NCI-H2227 treated with DMSO at 0.1 percent for 48 hours (cell line): ENCODE results near the gene GTF3C5.
"Not testable (repeated sequence)": the region's sequence is repeated elsewhere in the genome, so short reads cannot be mapped to it uniquely, and the experiment has no call there.

Experiments used
- DNase-seq: peaks from one replicate; lab custom pipeline; 2025; lab: John Stamatoyannopoulos, UW

GTF3C5 gene

GRCh38 chr9:133070985-133071384 lies 40.2 kb downstream of the GTF3C5 start:
- not testable (repeated sequence) for DNase-seq

GRCh38 chr9:133071484-133072150 lies 40.8 kb downstream of the GTF3C5 start:
- no peak for DNase-seq

GRCh38 chr9:133072210-133072609 lies 41.4 kb downstream of the GTF3C5 start:
- not testable (repeated sequence) for DNase-seq

DNA sequence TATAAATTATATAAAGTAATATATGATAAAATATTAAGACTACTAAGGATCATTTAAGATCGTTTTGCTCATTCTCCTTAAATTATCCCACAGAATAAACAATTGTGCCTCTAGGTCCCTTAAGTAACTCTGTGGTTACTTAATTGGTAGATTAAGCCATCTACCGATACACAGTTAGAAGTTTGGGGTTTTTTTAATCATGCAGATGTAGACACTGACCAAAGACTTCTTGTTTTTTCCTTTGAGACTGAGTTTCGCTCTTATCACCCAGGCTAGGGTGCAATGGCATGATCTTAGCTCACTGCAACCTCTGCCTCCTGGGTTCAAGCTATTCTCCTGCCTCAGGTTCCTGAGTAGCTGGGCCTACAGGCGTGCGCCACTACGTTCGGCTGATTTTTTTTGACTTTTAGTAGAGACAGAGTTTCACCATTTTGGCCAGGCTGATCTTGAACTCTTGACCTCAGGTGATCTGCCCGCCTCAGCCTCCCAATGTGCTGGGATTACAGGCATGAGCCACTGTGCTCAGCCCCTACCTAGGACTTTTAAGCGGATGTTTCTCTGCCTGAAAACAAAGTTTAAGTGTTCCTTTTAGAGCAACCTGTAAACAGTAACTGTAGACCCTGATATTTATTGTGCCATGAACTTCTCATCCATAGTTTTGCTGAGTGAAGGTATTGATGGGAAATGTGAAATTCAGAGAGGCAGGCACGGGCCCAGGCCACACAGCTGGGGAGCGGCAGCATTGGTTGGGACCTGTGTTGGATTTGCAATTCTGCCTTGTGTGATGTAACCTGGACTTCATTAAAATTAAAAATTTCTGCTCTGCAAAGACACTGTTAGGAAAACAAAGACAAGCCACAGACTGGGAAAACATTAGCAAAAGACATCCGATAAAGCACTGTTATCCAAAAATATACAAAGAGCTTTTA lies 42.6 kb downstream of the GTF3C5 start:
- no peak for DNase-seq

- no peak for DNase-seq
Observed at GRCh38 chr9:133074111-133074651, 43.4 kb downstream of the GTF3C5 start.

GRCh38 chr9:133075925-133076630 lies 45.3 kb downstream of the GTF3C5 start:
- DNase-seq, result no peak

- DNase-seq, result no peak
Observed at GRCh38 chr9:133076691-133077090, 45.9 kb downstream of the GTF3C5 start.

DNA sequence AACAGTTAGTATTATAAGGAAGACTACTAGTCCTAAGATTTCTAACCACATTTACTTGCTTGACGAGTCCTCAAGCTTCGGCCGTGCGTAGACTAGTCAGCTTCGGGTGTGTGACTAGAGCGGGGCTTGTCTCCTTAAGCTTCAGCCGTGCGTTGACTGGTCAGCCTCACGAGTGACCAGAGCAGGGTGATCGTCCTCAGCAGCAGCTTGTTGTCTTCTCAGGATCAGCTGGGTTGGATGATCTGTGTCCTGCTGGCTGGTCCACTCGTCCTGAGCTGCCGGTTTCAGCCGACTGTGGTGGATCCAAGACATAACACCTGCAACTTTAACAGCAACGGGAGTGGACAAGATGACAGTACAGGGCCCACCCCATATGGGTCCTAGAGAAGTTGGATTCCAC lies 47.7 kb downstream of the GTF3C5 start:
- DNase-seq, result no peak

- DNase-seq, result no peak
Observed at GRCh38 chr9:133080161-133080560, 49.4 kb downstream of the GTF3C5 start.

- DNase-seq, result not testable (repeated sequence)
Observed at GRCh38 chr9:133080786-133081779, 50.3 kb downstream of the GTF3C5 start.

GRCh38 chr9:133081957-133082644 lies 51.3 kb downstream of the GTF3C5 start:
- DNase-seq, result not testable (repeated sequence)

DNA sequence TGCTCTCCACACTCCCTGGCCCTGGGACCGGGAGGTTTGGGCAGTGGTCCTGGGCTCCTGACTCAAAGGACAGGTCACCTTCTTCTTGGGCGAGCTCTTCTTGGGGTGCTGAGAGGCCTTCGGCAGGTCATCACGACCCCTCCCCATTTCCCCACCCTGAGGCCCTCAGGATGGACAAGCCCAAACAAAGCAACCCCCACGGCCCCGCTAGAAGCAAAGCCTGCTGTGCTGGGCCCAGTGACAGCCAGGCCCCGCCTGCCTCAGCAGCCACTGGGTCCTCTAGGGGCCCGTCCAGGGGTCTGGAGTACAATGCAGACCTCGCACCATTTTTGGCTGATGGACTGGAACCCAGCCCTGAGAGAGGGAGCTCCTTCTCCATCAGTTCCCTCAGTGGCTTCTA lies 52.9 kb downstream of the GTF3C5 start:
- not testable (repeated sequence) for DNase-seq

DNA sequence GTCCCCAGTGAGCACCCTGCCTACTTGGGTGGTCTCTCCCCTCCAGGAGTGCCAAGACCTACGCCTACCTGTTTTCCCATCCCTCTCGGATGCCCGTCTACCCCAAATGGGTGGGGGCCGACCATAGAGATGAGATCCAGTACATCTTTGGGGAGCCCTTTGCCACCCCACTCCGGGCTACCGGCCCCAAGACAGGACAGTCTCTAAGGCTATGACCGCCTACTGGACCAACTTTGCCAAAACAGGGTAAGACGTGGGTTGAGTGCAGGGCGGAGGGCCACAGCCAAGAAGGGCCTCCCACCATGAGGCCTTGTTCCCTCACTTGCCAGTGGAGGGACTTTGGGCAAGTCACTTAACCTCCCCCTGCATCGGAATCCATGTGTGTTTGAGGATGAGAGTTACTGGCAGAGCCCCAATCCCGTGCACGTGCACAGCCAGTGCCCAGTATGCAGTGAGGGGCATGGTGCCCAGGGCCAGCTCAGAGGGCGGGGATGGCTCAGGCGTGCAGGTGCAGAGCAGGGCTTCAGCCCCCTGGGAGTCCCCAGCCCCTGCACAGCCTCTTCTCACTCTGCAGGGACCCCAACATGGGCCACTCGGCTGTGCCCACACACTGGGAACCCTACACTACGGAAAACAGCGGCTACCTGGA lies 55.5 kb downstream of the GTF3C5 start:
- DNase-seq, result not testable (repeated sequence)

DNA sequence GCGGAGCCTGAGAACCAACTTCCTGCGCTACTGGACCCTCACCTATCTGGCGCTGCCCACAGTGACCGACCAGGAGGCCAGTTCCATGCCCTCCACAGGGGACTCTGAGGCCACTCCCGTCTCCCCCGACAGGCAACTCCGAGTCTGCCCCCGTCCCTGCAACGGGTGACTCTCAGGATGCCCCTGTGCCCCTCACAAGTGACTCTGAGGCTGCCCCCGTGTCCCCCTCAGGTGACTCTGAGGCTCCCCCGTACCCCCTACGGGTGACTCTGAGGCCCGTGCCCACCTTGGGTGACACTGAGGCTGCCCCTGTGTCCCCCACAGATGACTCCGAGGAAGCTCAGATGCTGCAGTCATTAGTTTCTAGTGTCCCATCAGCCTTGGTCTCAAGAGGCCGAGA lies 56.1 kb downstream of the GTF3C5 start:
- no peak for DNase-seq

GRCh38 chr9:133087429-133088145 lies 56.8 kb downstream of the GTF3C5 start:
- no peak for DNase-seq

GRCh38 chr9:133088146-133088750 lies 57.5 kb downstream of the GTF3C5 start:
- DNase-seq, result no peak

GRCh38 chr9:133088756-133089155 lies 58.0 kb downstream of the GTF3C5 start:
- no peak for DNase-seq

DNA sequence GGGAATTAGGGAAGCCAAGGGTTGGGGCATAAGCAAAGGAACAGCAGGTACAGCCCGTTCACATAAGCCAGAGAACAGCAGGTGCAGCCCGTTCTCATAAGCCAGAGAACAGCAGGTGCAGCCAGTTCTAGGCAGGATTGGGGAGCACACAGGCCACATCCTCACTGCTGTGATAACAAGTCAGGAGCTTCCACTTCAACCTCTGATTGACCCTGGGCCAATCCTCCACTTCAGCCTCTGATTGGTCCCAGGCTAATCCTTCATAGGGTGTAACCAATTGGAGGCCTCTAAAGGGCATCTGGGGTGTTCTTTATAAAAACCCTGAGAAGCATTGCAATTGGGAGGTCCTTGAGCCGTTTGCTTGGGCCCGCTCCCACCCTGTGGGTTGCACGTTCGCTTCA lies 58.5 kb downstream of the GTF3C5 start:
- no peak for DNase-seq

- DNase-seq, result no peak
Observed at GRCh38 chr9:133090187-133090586, 59.4 kb downstream of the GTF3C5 start.
